Natural killer cell (primary cell): ENCODE data around the gene NOL8. TPM values are rescaled to one million over a fixed set of nuclear protein-coding genes. Genes with fewer than 3 reads are reported as not detected.

Experiments
- ATAC-seq, 3 donors: fragments of 150-1000 bp in 2 of 3; fragments of 200-7000 bp in 1 of 3; cut with Tn5 transposase; 1 replicate in 1 of 3; 2 replicates in 2 of 3; pipeline ENCODE4 v1.10.0; 2021; ENCODE audit warnings: mild to moderate bottlenecking in 2 of 3, moderate library complexity in 2 of 3
- DNase-seq, 2 donors: peaks; one replicate each; pipeline versions ENCODE4 v3.0.0 to v3.0.0-alpha.2; 2013 to 2021; ENCODE audit warnings: mixed read lengths in 1 of 2
- H3K27ac ChIP-seq: one replicate; pipeline ENCODE4 v1.5.1; 2013; ENCODE audit warnings: mild to moderate bottlenecking, low read length
- H3K27me3 ChIP-seq: one replicate; pipeline ENCODE4 v1.6.1; 2013; ENCODE audit warnings: low read length; ENCODE audit not compliant: control insufficient read depth, insufficient read depth
- H3K36me3 ChIP-seq: one replicate; pipeline ENCODE4 v1.6.1; 2013; ENCODE audit warnings: low read length; ENCODE audit not compliant: control insufficient read depth, insufficient read depth
- H3K4me1 ChIP-seq: one replicate; pipeline ENCODE4 v1.6.1; 2013; ENCODE audit warnings: low read length; ENCODE audit not compliant: control insufficient read depth, insufficient read depth
- H3K4me3 ChIP-seq: one replicate; pipeline ENCODE4 v1.5.1; 2013; ENCODE audit warnings: low read length
- H3K9me3 ChIP-seq: one replicate; pipeline ENCODE4 v1.6.1; 2013; ENCODE audit warnings: low read length; ENCODE audit not compliant: control insufficient read depth, insufficient read depth
- H3K27ac Mint-ChIP-seq, 2 donors: one replicate each; pipeline ENCODE4 v1.8.0; 2022; ENCODE audit warnings: mild to moderate bottlenecking in 2 of 2, mixed read lengths in 2 of 2, moderate library complexity in 1 of 2
- H3K27me3 Mint-ChIP-seq, 2 donors: one replicate each; pipeline ENCODE4 v1.8.0; 2022; ENCODE audit warnings: low read depth in 2 of 2, mixed read lengths in 2 of 2
- H3K36me3 Mint-ChIP-seq: one replicate; pipeline ENCODE4 v1.8.0; 2022; ENCODE audit warnings: mixed read lengths
- H3K4me1 Mint-ChIP-seq, 2 donors: one replicate each; pipeline ENCODE4 v1.8.0; 2022; ENCODE audit warnings: mixed read lengths in 2 of 2
- H3K4me3 Mint-ChIP-seq: one replicate; pipeline ENCODE4 v1.8.0; 2022; ENCODE audit warnings: mild to moderate bottlenecking, moderate library complexity, mixed read lengths
- H3K9me3 Mint-ChIP-seq, 2 donors: one replicate each; pipeline ENCODE4 v1.8.0; 2022; ENCODE audit warnings: mixed read lengths in 2 of 2
- WGBS: methylation state at CpG from one replicate; pipeline ENCODE4 v1.1.7; 2013; ENCODE audit warnings: missing lambda C conversion rate; ENCODE audit not compliant: insufficient coverage; 5-methylcytosine and 5-hydroxymethylcytosine counted together
- intact Hi-C: fragments of 100-400 bp; cut with micrococcal nuclease; formaldehyde crosslinking; loops from one replicate; pipeline ENCODE4 v1.14.2; 2022
- total RNA-seq, 4 donors: library from RNA; stranded (reverse); fragments of 120-200 nt in 1 of 4; gene quantifications; one replicate each; pipeline versions ENCODE4 v1.2.3 to v1.2.4, GENCODE V29; 2013 to 2022
- TF ChIP-seq, protein P1 (sequence below): fragments of 200-600 bp; IDR thresholded peaks from one replicate; pipeline ENCODE4 v1.8.0; 2022; ENCODE audit warnings: antibody characterized with exemption

Gene NOL8
- total RNA-seq, 3 donors from 2014 or later (not counting 1 experiment from before 2014, with no cell fraction given) = 42.3 to 50.7 (median 46.7) TPM

DNA sequence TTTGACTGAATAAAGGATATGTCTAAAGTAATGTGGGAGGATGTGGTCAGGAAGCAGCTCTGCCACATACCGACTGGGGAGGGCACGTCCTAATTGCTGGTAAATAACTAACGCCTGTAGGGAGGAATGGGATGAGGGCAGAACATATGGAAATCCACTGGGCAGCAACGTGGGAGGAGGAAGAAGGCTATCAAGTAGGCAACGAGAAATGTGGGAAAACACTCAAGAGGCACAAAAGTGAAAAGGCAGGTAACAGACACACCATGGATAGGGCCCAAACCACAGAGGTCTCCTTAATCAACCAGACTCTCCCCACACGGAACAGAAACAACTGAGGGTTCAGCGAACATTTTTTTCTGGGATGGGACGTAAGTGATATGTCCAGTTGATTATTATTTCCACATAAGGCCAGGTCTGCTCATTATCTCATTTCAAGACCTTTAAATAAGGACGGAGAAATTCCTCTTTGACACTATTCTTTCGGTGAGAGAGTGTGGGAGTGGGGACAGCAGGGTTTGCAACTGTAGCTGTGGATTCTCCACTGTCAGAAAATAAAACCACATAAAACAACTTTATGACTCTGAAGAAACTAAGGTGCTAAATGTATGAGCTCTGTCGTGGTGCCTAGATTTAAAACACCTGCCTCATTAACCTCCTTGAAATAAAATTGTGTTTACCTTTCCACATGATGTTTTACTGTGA, 48.7 kb downstream of the NOL8 start:
- H3K36me3 Mint-ChIP-seq = peaks cover 59% of the 10 kb centered on the region
- ATAC-seq (peak in 1 of 3 donors; percentile 24), DNase-seq (peak in 1 of 2 donors; percentile 32)
- H3K4me3 Mint-ChIP-seq = peak overlapping the region; percentile 41
- no peak overlapping the region for H3K4me3 ChIP-seq
- H3K27me3 ChIP-seq = no peaks in the 10 kb centered on the region
- H3K9me3 Mint-ChIP-seq = no peaks in the 10 kb centered on the region
- WGBS = 23% methylated on average over 9 of the region's 11 CpGs
- intact Hi-C loops = no loop called here
- H3K36me3 ChIP-seq = peaks cover 74% of the 10 kb centered on the region
- peak overlapping the region; percentile 44 to 62 for H3K27ac Mint-ChIP-seq
- TF ChIP-seq, protein P1, sequence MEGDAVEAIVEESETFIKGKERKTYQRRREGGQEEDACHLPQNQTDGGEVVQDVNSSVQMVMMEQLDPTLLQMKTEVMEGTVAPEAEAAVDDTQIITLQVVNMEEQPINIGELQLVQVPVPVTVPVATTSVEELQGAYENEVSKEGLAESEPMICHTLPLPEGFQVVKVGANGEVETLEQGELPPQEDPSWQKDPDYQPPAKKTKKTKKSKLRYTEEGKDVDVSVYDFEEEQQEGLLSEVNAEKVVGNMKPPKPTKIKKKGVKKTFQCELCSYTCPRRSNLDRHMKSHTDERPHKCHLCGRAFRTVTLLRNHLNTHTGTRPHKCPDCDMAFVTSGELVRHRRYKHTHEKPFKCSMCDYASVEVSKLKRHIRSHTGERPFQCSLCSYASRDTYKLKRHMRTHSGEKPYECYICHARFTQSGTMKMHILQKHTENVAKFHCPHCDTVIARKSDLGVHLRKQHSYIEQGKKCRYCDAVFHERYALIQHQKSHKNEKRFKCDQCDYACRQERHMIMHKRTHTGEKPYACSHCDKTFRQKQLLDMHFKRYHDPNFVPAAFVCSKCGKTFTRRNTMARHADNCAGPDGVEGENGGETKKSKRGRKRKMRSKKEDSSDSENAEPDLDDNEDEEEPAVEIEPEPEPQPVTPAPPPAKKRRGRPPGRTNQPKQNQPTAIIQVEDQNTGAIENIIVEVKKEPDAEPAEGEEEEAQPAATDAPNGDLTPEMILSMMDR = no peak
- no peaks in the 10 kb centered on the region for H3K9me3 ChIP-seq
- H3K27me3 Mint-ChIP-seq = no peaks in the 10 kb centered on the region
- H3K4me1 ChIP-seq = peaks cover 11% of the 10 kb centered on the region
- peaks cover 13 to 14% of the 10 kb centered on the region in 2 donors for H3K4me1 Mint-ChIP-seq
- no peak overlapping the region for H3K27ac ChIP-seq

DNA sequence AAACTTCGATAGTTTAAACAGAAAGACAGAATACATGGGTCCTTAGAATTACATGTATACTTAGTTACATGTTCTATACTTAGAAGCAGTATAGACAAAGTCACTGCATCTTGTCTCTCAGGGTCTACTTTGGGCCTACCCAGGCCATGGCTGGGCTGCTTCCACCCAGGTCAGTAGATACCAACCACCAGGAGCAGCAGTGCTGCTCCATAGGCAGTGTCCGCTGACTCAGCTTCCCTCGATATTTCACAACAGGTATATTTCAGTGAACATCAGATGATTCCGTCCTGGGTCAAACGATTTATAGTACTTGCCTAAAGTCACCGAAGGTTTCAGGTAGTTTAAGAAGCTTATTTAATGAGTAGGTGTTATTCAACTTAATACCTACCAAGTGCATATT, 49.6 kb downstream of the NOL8 start:
- H3K9me3 Mint-ChIP-seq = no peaks in the 10 kb centered on the region
- H3K27me3 Mint-ChIP-seq = no peaks in the 10 kb centered on the region
- DNase-seq (no peak), ATAC-seq (peak in 1 of 3 donors; percentile 41)
- peak overlapping the region in 1 of 2 donors; percentile 62 for H3K27ac Mint-ChIP-seq
- H3K4me3 ChIP-seq = no peak overlapping the region
- no peak overlapping the region for H3K27ac ChIP-seq
- intact Hi-C loops = no loop called here
- no peaks in the 10 kb centered on the region for H3K27me3 ChIP-seq
- H3K36me3 ChIP-seq = peaks cover 80% of the 10 kb centered on the region
- H3K4me3 Mint-ChIP-seq = no peak overlapping the region
- WGBS = 99% methylated on average over 4 of the region's 6 CpGs
- H3K4me1 ChIP-seq = peaks cover 11% of the 10 kb centered on the region
- peaks cover 65% of the 10 kb centered on the region for H3K36me3 Mint-ChIP-seq
- peaks cover 13 to 14% of the 10 kb centered on the region in 2 donors for H3K4me1 Mint-ChIP-seq
- TF ChIP-seq, protein P1 = no peak
- no peaks in the 10 kb centered on the region for H3K9me3 ChIP-seq

DNA sequence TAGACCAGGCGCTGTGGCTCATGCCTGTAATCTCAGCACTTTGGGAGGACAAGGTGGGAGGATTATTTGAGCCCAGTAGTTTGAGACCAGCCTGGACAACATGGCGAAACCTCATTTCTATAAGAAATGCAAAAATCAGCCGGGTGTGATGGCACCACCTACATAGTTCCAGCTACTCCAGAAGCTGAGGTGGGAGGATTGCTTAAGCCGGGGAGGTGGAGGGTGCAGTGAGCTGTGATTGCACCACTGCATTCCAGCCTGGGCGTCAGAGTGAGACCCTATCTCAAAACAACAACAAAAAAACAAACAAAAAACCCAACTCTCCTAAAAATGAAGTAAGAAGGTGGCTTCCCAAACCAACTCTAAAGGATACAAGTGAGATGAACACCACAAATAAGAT, 54.6 kb downstream of the NOL8 start:
- H3K27me3 ChIP-seq = no peaks in the 10 kb centered on the region
- H3K4me1 Mint-ChIP-seq = no peaks in the 10 kb centered on the region
- TF ChIP-seq, protein P1 = no peak
- no peaks in the 10 kb centered on the region for H3K9me3 Mint-ChIP-seq
- DNase-seq (no peak), ATAC-seq (no peak)
- H3K4me1 ChIP-seq = no peaks in the 10 kb centered on the region
- no peak overlapping the region for H3K27ac ChIP-seq
- peaks cover 92% of the 10 kb centered on the region for H3K36me3 ChIP-seq
- H3K27ac Mint-ChIP-seq = no peak overlapping the region
- no peak overlapping the region for H3K4me3 Mint-ChIP-seq
- WGBS = 100% methylated on average over 2 of the region's 5 CpGs
- no peak overlapping the region for H3K4me3 ChIP-seq
- intact Hi-C loops = no loop called here
- no peaks in the 10 kb centered on the region for H3K27me3 Mint-ChIP-seq
- H3K9me3 ChIP-seq = no peaks in the 10 kb centered on the region
- peaks cover 42% of the 10 kb centered on the region for H3K36me3 Mint-ChIP-seq

DNA sequence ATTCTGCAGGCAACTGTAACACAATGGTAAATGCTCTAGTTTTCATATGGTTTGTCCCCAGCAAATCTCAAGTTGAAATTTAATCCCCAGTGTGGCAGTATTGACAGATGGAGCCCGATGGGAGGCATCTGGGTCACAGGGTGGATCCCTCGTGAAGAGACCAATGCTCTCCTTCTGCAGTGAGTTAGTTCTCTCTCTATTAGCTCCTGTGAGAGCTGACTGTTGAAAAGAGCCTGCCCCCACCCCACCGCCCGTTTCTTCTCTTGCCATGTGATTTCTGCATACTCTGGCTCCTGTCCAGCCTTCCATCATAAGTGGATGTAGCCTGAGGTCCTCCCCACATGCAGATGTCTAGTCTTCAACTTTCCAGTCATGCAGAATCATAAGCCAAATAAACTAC, 58.7 kb downstream of the NOL8 start:
- Mint-ChIP-seq H3K9me3 (no peaks in the 10 kb centered on the region), H3K4me1 (no peaks in the 10 kb centered on the region), H3K27ac (no peak overlapping the region), H3K4me3 (no peak overlapping the region), H3K27me3 (no peaks in the 10 kb centered on the region), H3K36me3 (peaks cover 46% of the 10 kb centered on the region)
- no peaks in the 10 kb centered on the region for H3K27me3 ChIP-seq
- DNase-seq = no peak
- no peaks in the 10 kb centered on the region for H3K9me3 ChIP-seq
- WGBS = 95% methylated on average over 4 of the region's 4 CpGs
- no peaks in the 10 kb centered on the region for H3K4me1 ChIP-seq
- intact Hi-C loops = no loop called here
- H3K36me3 ChIP-seq = peaks cover 94% of the 10 kb centered on the region
- no peak overlapping the region for H3K4me3 ChIP-seq
- no peak overlapping the region for H3K27ac ChIP-seq
- no peak for ATAC-seq
- TF ChIP-seq, protein P1 = no peak
